KMS-11 (cell line): ENCODE data around the gene C3AR1.

Source experiments
- H2AFZ ChIP-seq: fragments of 200-600 bp; sonication (generic); 2 replicates; pipeline ENCODE4 v1.6.1; 2016; ENCODE audit warnings: antibody characterized with exemption, mixed run types, low read depth
- H3K27ac ChIP-seq: fragments of 200-600 bp; sonication (generic); 2 replicates; pipeline ENCODE4 v1.6.1; 2016; ENCODE audit warnings: mild to moderate bottlenecking, mixed run types
- H3K27me3 ChIP-seq: fragments of 200-600 bp; sonication (generic); 2 replicates; pipeline ENCODE4 v1.6.1; 2017; ENCODE audit warnings: mild to moderate bottlenecking, low read depth, mixed run types, moderate library complexity; ENCODE audit not compliant: insufficient read depth
- H3K36me3 ChIP-seq: fragments of 200-600 bp; sonication (generic); 2 replicates; pipeline ENCODE4 v1.6.1; 2017; ENCODE audit warnings: mild to moderate bottlenecking, mixed run types; ENCODE audit not compliant: insufficient read depth
- H3K4me1 ChIP-seq: fragments of 200-600 bp; sonication (generic); 2 replicates; pipeline ENCODE4 v1.6.1; 2016; ENCODE audit warnings: mild to moderate bottlenecking, low read depth, mixed run types; ENCODE audit not compliant: poor library complexity, severe bottlenecking
- H3K4me2 ChIP-seq: fragments of 200-600 bp; sonication (generic); 2 replicates; pipeline ENCODE4 v1.7.0; 2016; ENCODE audit warnings: mild to moderate bottlenecking, mixed run types
- H3K4me3 ChIP-seq: fragments of 200-600 bp; sonication (generic); IDR thresholded peaks from 2 replicates; pipeline ENCODE4 v1.6.1; 2017; ENCODE audit warnings: low read depth, low read length, mixed read lengths; ENCODE audit not compliant: insufficient read depth
- H3K79me2 ChIP-seq: fragments of 200-600 bp; sonication (generic); 2 replicates; pipeline ENCODE4 v1.6.1; 2016; ENCODE audit warnings: low read depth, mixed run types; ENCODE audit not compliant: insufficient read depth
- H3K9ac ChIP-seq: fragments of 200-600 bp; sonication (generic); 2 replicates; pipeline ENCODE4 v1.6.1; 2016; ENCODE audit warnings: mild to moderate bottlenecking, mixed run types
- H4K20me1 ChIP-seq: fragments of 200-600 bp; sonication (generic); 2 replicates; pipeline ENCODE4 v1.6.1; 2016; ENCODE audit warnings: mild to moderate bottlenecking, mixed run types; ENCODE audit not compliant: insufficient read depth
- TF ChIP-seq, protein P1 (sequence below): fragments of 200-600 bp; sonication (generic); conservative IDR thresholded peaks from 2 replicates; pipeline ENCODE4 v1.6.1; 2017; ENCODE audit warnings: low read depth, mild to moderate bottlenecking, antibody characterized with exemption, low read length, moderate library complexity, mixed read lengths

Gene C3AR1

DNA sequence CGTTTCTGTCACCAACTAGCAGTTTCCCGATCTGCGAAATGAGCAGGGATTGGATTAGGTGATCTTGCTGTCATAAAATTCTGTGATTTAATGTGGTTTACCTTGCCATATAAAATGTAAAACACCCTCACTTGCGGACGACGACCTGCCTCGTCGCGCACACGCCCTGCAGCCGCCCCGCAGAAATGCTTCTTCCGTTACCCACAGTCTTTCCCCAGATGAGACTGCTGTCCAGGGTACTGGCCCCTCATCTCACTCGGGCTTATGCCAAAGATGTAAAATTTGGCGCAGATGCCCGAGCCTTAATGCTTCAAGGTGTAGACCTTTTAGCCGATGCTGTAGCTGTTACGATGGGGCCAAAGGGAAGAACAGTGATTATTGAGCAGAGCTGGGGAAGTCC, 51.3 kb downstream of the C3AR1 start:
- Histone ChIP-seq H3K27me3 (no peaks in the 10 kb centered on the region; the same call in 1 of the 2 replicates), H3K79me2 (no peaks in the 10 kb centered on the region), H3K36me3 (no peaks in the 10 kb centered on the region), H3K4me2 (no peak overlapping the region), H3K4me3 (no peak overlapping the region), H3K27ac (no peak overlapping the region), H4K20me1 (no peaks in the 10 kb centered on the region), H2AFZ (no peak overlapping the region), H3K9ac (no peak overlapping the region), H3K4me1 (no peaks in the 10 kb centered on the region)
- TF ChIP-seq, protein P1, sequence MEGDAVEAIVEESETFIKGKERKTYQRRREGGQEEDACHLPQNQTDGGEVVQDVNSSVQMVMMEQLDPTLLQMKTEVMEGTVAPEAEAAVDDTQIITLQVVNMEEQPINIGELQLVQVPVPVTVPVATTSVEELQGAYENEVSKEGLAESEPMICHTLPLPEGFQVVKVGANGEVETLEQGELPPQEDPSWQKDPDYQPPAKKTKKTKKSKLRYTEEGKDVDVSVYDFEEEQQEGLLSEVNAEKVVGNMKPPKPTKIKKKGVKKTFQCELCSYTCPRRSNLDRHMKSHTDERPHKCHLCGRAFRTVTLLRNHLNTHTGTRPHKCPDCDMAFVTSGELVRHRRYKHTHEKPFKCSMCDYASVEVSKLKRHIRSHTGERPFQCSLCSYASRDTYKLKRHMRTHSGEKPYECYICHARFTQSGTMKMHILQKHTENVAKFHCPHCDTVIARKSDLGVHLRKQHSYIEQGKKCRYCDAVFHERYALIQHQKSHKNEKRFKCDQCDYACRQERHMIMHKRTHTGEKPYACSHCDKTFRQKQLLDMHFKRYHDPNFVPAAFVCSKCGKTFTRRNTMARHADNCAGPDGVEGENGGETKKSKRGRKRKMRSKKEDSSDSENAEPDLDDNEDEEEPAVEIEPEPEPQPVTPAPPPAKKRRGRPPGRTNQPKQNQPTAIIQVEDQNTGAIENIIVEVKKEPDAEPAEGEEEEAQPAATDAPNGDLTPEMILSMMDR = no peak

DNA sequence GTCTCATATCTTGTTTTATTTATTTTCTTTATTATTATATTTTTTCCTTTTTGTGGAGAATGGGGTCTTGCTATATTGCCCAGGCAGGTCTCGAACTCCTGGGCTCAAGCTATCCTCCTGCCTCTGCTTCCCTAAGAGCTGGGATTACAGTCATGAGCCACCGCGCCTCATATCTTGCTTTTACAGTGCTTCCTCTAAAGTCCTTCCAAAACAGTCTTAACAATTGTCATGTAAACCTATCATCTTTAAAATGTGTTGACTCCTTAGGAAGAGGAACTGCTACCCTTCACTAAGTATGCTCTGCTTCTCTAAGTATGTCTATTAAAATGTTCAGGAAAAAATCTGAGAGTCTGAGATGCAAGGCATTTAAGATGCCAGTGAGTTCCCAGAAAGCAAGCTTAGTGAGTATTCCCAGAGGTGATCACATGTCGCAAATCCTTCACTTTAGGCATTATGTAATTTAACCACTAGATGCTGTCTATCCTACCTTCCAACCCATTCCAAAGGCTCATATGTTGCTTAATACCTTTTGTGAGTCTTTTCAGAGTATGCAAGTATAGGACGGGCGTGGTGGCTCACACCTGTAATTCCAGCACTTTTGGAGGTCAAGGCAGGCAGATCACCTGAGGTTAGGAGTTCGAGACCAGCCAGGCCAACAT, 53.4 kb downstream of the C3AR1 start:
- H3K9ac ChIP-seq = no peak overlapping the region
- no peaks in the 10 kb centered on the region for H3K4me1 ChIP-seq
- no peaks in the 10 kb centered on the region for H3K79me2 ChIP-seq
- TF ChIP-seq, protein P1 = no peak
- H3K27ac ChIP-seq = no peak overlapping the region
- no peak overlapping the region for H3K4me2 ChIP-seq
- no peak overlapping the region for H2AFZ ChIP-seq
- no peaks in the 10 kb centered on the region for H3K27me3 ChIP-seq
- no peaks in the 10 kb centered on the region for H3K36me3 ChIP-seq
- H3K4me3 ChIP-seq = no peak overlapping the region
- H4K20me1 ChIP-seq = no peaks in the 10 kb centered on the region

DNA sequence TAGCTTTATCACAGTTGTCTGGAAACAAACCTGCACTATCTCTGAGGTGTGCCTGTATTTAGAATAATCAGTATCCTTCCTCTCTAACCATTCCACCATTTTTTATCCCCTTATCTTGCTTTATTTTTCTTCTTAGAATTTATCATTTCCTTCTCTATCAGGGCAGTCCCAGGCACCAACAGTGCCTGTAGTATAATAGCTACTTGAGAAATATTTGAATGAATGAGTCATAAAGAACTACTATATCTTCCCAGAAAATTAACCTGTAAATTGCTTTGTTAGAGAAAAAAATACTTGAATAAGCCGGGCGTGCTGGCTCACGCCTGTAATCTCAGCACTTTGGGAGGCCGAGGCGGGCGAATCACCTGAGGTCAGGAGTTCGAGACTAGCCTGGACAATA, 54.8 kb downstream of the C3AR1 start:
- Histone ChIP-seq H2AFZ (no peak overlapping the region), H3K4me1 (no peaks in the 10 kb centered on the region), H3K27me3 (no peaks in the 10 kb centered on the region), H3K4me3 (no peak overlapping the region), H3K27ac (no peak overlapping the region), H3K36me3 (no peaks in the 10 kb centered on the region), H3K9ac (no peak overlapping the region), H3K79me2 (no peaks in the 10 kb centered on the region), H4K20me1 (no peaks in the 10 kb centered on the region), H3K4me2 (no peak overlapping the region)
- TF ChIP-seq, protein P1 = no peak
